NCI-H146 treated with DMSO at 0.1 percent for 48 hours (cell line): ENCODE data around the gene CD3E.

Source experiments
- DNase-seq: peaks from one replicate; lab custom pipeline; 2025; ENCODE audit not compliant: unreplicated experiment; lab: John Stamatoyannopoulos, UW

The CD3E gene

GRCh38 chr11:118304568-118305248, at the start of gene CD3E:
Gene CD3E (plus strand): TSS chr11:118304730. CDS start chr11:118304953, 223 bp downstream.
- no peak for DNase-seq

DNA sequence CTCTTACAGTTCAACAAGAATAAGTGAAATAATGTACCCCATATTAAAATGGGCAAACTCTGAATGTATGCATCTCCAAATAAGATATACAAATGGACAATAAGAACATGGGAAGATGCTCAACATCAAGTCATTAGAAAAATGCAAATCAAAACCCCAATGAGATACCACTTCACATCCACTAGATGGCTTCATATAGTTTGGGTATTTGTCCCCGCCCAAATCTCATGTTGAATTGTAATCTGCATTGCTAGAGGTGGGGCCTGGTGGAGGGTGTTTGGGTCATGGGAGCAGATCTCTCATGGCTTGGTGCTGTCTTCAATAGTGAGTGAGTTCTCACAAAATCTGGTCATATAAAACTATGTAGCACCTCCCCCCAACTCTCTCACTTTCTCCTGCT, 46.1 kb upstream of the CD3E start:
- no peak for DNase-seq

- no peak for DNase-seq
Measured at GRCh38 chr11:118259138-118259537, 45.4 kb upstream of the CD3E start.

- no peak for DNase-seq
Measured at GRCh38 chr11:118260353-118260752, 44.2 kb upstream of the CD3E start.

- no peak for DNase-seq
Measured at GRCh38 chr11:118263112-118263511, 41.4 kb upstream of the CD3E start.

DNA sequence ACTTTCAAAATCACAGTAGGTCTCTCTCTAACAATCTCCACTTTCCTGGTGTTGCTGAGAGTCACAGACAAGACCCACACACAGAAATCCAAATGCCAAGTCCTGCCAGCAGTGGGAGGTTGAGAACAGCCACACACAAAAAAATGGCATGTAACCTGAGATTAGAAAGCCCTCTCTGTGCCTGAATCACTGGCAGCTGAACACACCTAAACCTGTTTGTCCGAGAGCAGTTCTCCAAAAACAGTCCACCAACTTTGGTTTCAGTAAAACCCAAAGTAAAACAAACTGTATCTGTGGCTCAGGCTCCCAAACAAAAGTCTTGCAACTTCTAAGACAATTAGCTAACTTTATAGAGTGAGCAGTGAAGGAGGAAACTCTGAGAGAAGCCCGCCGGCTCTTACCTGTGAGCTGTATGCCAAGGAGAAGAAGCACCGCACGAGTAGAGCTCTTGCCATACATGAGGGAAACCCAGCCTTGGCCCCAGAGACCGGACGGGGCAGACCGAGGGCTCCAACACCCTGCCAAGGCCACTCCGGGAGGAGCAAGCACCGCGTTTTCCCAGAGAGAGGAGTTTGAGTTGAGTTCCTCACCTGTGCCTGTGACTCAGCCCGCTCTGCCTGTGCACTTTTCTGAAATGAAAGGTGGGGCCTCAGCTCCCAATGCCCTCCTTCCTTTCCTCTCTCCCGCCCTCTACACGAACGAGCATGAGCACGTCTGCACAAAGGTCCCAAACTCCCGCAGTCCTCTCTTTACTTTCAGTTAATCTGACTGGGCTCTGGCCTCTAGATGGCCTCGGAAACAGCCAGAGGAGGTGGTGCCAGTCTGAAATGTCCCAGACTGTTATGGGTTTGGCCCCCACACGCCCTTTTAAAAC, 40.6 kb upstream of the CD3E start, which contains the start of gene MPZL2:
Gene MPZL2 (minus strand): TSS at position 603 of the 874 bp plus-strand sequence. CDS start 144 bp downstream, at position 459.
- DNase-seq: no peak

DNA sequence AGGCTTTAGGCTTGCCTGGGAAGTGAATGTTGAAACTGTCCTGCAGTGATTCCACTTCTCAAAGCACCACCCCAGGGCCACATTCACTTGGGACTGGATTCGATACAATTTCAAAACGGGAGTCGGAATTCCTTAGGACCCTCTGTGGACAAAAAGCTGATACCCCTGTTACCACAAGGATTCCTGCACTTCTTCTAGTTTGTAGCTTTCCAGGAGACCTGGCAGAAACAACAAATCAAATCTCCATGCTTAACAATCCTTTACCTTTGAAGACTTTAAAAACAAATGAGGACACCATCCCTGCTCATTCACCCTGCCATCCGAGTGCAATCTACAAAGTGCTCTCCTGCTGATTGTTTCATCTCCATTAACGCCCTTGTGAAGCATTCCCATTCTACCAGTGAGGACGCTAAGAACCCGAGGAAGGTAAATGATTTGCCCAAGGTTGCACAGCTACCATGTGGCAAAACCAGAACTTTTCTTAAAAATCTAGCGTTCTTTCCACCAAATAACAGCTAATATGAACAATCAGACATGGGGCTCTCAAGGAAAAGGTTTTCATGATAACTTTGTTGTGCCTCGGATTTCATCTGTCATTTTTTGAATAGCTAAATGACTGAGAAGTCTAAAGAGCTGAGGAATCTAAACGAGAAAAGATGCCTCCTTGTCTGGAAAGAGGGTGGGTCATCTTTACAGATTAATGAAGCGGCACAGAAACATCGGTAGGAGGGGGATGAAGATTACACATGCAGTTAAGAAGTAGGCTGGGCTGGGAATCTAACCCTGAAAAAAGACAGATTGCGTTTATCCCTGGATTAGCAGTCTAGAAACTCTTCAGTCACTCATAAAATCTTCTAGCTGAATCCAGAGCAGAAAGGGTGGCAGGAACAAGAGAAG, 39.7 kb upstream of the CD3E start:
- DNase-seq: no peak

DNA sequence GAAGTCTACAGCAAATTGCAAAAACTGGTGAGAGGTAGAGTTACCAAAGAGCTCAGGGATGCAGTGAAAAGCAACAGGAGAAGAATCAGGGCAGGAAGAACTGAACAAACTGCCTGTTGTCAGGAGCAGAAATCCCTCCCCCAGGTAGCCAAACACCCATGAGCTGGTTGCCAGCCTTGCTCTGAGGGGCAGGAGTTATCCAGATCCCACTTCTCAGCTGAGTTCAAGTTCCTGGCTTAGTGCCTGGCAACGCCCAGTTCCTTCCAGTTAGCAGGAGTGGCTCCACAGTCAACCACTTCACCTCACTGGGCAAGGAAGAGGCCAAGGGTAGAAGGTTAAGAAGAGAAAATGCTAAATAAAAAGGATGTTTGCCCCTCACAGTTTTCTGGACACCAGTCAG, 38.6 kb upstream of the CD3E start:
- DNase-seq: no peak

GRCh38 chr11:118267486-118267885, 37.0 kb upstream of the CD3E start:
- no peak for DNase-seq

DNA sequence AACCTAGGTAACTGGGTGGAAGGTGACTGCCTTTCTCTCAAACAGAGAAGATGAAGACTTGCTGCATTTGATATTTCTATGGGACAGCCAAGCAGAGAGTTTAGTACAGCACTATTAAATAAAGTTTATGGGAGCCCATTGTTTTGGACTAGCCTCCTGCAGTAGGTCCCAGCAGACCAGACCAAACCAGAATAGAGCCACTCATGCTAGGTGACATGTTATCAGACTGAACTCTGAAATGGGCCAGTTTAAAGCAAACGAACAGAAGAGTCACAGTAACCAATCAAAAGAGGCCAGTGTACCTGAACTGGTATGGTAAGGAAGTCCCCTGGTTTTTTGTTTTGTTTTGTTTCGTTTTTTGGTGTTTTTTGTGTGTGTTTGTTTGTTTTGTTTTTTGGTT, 32.5 kb upstream of the CD3E start:
- DNase-seq: no peak

DNA sequence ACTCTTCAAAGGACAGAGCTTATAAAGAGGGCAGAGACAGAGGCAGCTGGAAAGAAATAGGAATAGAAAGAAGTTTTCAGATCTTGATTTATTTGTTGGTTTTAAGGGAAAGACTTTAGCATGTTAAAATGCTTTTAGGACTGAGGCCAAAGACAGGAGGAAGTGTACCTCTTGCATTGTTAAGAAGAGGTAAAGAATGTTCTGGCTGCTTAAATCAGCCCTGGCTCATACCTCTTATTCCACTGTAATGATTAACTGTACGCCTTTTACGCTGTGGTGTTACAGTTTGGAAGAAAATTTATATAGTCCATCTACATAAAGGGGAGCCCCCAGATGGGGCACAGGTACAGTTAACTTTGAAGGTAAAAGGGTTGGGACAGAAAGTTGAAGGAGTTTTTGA, 30.3 kb upstream of the CD3E start:
- DNase-seq: no peak

DNA sequence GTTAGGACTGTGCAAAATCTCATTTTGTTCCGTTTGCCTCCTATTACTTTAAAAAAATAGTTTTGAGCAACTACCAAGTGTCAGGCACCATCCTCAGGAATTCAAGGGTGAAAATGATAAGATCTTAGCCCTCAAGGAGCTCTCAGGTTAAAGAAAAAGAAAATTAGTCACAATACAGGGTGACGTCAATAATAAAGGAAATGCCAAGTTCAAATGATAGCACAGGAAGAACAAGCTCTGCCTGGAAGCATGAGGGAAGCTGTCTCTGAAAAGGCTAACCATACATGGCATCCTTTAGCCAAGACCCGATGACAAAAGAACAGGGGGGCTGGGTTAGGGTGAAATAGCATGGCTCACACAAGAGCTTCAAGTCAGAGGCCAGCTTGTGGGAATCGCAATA, 29.4 kb upstream of the CD3E start:
- DNase-seq: no peak

DNA sequence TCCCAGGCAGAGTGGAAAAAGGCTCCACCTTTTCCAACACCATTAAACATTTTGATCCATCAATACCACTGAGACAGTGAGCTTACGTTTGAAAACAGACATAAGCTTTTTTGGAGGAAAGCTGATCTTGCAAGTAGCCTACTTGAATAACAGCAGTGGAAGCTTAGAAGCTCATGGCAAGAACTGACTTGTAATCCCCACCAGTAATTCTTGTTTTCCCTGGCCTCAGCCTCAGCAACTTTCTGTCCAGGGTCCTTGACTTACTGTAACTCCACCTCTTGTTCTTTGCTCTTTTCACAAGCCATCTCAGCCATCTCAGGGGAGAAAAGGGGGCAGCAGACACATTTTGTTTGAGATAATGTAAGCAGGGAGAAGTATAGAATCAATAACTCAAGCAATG, 28.1 kb upstream of the CD3E start:
- no peak for DNase-seq

GRCh38 chr11:118277312-118277711, 27.2 kb upstream of the CD3E start:
- DNase-seq: no peak

GRCh38 chr11:118281284-118281683, 23.2 kb upstream of the CD3E start:
- DNase-seq: no peak

DNA sequence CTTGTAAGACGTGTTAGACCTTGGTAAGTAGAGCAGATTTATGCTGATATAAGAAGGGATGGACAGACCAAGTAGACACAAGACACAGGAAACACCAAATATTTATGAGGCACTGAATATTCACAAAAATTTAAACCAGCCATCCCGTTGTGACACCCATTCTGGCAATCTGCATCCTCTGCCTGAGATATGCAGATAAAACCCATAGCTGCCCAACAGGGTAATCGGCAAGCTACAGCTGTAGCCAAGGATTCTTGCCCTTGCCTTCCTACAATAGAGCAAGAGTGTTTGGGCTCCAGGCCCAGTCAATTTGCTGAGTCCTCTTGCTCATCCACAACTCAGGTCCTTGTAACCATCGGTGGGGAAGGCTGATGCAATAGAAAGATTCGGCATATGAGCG, 21.9 kb upstream of the CD3E start:
- no peak for DNase-seq

DNA sequence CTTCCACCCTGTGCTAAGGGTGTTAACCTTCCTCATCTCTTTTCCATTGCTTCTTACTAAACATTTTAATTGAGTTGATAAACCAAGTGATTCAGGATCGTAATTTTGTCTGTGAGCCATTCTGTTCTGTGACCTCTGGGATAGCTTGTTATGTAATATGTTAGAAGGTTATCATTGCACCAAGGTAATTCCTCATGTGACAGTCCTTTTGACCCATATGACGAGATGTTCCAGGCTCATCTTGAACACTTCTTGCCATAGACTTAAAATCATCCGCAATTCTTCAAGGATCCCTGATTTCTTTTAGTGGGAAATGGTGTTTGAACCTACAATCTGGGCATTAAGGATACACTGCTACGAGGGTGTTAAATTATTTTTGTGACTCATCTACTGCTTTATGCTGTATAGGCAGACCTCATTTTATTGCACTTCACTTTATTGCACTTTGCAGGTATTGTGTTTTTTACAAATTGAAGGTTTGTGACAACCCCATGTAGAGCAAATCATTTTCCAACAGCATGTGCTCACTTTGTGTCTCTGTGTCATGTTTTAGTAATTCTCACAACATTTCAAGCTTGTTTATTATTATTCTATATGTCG, 21.4 kb upstream of the CD3E start:
- DNase-seq: no peak

DNA sequence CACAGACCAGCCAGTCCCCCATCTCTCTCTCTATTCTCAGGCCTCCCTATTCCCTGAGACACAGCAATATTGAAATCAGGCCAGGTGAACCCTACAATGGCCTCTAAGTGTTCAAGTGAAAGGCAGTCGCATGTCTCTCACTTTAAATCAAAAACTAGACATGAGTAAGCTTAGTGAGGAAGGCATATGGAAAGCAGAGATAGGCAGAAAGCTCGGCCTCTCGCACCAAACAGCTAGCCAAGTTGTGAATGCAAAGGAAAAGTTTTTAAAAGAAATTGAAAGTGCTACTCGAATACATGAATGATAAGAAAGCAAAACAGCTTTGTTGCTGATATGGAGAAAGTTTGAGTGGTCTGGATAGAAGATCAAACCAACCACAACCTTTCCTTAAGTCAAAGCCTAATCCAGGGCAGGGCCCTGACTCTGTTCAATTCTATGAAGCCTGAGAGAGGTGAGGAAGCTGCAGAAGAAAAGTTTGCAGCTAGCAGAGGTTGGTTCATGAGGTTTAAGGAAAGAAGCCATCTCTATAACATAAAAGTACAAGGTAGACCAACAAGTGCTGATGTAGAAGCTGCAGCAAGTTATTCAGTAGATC, 20.7 kb upstream of the CD3E start:
- DNase-seq: no peak

- DNase-seq: no peak
Measured at GRCh38 chr11:118286545-118286944, 18.0 kb upstream of the CD3E start.

- DNase-seq: no peak
Measured at GRCh38 chr11:118287006-118287405, 17.5 kb upstream of the CD3E start.

GRCh38 chr11:118289401-118289800, 15.1 kb upstream of the CD3E start:
- DNase-seq: no peak
